NCI-H1105 (cell line): ENCODE results near the gene EWSR1.
"Not testable (repeated sequence)": the region's sequence is repeated elsewhere in the genome, so short reads cannot be mapped to it uniquely, and the experiment has no call there.

Source experiments
- DNase-seq: peaks from one replicate; lab custom pipeline; 2025; lab: John Stamatoyannopoulos, UW

The EWSR1 gene

DNA sequence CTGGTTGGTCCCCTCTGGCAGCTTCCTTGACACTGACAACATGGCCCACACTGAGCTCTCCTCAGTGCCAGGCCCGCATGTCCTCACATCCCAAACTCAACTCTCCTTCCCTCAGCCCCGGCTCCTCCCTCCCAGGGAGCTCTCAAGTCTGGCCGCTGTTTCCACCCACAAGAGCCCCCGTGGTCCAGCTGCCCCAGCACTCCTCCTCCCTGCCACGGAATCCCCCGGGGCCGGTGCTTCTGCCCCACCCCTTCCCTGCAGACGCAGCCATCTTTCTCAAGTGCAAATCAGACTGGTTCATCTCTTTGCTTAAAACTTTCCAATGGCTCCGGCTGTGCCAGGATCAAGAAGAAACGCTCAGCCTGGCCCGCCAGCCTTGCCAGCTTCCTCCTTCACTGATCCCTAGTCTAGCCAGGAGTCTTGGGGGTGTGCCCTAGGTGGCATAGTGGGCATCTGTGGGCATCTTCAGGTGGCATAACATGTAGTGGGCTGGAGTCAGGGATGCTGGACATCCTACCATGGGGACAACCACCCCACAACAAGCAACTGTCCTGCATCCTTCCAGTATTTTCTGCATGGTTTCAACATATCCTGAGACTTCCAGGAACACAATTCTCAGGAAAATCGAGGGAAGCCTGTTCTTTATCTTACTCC is 69.7 kb downstream of the EWSR1 start:
- DNase-seq, result no peak

DNA sequence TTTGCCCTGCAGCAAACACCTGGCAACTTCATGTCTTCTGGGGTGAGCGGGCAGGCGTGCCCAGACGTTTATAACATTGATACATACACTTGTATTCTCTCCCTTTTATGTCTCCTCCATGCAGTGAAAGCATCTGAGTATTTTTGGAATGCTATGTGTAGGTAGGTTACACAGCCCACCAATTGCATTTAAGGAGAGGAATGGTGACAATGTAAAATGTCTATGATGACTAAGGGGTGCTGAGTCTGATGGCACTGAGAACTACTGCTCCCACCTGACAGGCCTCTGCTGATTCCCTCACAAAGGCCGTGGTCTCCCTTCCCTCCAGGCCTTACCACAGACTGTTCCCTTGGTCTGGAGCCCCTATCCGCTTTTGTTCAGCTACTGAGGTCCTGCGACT is 70.3 kb downstream of the EWSR1 start:
- DNase-seq, result no peak

GRCh38 chr22:29339381-29340235 is 71.5 kb downstream of the EWSR1 start:
- no peak for DNase-seq

DNA sequence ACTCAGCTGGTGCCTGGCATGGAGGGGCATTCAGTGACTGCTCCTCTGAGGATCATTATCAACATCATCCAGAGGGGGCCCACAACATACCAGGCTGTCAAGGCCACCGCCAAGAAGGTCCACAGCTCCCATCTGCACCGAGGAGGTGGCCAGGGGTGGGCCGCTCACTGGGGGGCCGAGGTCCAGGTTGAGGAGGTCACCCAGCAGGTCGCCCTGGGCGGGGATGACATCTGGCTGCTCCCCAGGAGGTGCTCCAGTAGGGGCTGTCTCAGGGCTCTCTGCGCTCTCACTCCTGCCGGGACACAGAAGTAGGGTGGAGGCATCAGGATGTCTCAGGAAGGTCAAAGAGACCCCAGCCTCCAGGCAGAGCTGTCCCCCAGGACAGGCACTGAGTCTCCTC is 72.5 kb downstream of the EWSR1 start:
- no peak for DNase-seq

DNA sequence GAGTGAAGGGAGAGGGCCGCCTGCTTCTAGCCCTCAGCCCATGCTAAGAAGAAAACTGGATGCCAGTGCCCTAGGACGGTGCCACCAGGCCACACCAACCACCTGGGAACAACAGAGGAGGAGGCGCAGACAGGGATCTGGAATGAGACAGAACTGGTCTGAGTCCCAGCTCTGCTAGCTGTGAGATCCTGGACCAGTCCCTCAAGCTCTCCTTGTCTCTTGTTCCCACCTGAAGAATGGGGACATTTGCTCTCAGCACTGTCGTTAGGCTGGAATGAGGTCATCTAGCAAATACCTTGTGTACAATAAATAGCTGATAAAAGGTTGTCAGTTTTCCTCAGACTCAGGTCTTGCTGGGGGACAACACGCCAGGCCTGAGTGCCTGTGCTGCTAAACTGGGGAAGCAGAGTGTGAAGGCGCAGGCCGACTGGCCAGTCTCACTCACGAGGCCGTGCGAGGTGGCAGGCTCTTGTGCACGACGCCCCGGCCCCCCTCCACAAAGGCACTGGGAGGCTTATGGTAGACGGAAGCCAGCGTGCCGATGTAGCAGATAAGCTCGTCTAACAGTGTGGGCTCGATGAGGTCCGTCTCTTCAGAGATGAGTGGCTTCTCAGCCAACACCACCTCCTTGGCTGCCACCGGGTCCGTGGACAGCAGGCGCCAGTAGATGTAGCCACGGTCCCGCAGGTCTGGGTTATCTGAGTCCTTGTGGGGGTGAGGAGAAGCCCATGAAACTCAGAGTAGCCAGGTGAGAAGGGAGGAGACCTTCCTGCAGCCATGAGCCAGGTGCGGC is 73.2 kb downstream of the EWSR1 start:
- no peak for DNase-seq

- DNase-seq, result no peak
Observed at GRCh38 chr22:29341849-29342127, 73.7 kb downstream of the EWSR1 start.

DNA sequence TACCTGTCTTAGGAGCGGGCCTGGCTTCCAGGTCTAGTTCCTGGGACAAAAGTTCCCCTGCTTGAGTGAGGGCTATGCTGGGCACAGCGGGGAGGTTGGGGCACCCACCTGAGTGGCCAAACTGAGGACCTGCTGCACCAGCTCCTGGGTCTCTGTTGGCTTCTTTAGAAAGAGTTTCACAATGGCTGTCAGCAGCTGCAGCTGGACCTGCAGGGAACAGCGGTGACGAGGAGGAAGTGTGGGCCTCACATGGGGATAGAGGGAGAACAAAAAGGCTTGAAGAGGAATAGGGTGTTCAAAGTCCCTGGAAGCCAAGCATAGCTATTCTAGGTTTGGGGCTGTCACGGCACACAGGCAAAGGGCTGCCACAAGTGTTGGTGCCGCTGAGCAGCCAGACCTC is 74.1 kb downstream of the EWSR1 start:
- DNase-seq, result no peak

DNA sequence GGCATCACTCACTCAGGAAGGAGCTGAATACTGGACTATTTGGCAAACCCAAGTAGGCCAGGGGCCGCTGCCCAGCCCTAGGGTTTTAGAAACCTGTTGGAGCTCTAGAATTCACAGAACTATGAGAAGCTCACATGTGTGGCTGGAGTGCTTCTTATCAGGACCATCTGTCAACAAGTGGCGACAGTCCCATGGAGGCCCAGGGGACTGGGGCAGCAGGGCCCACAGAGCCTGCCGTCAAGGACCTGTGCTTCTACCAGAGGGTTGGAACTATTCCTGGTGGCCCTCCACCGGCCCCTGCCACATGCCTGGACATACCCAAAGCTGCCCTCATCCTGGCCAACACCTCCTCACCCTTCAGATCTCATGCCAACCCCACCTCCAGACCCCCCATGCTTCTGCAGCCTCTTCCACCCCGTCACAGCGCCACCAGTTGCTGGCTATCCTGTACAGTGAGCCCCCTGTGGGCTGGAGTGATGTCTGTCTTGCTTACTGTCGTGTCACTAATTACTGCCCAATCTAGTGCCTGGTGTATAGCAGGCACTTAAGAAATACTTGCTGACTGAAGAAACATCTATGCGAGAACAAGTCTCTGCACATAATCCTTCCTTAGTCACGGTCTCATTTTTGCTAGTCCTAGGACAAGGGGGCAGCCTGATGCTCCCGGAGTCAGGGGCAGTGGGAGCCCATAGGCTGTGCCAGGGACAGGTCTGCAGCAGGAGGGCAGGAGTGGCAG is 74.7 kb downstream of the EWSR1 start:
- DNase-seq, result no peak

- DNase-seq, result no peak
Observed at GRCh38 chr22:29343313-29343805, 75.3 kb downstream of the EWSR1 start.

GRCh38 chr22:29344137-29344536 is 76.1 kb downstream of the EWSR1 start:
- DNase-seq, result peak; percentile 62

DNA sequence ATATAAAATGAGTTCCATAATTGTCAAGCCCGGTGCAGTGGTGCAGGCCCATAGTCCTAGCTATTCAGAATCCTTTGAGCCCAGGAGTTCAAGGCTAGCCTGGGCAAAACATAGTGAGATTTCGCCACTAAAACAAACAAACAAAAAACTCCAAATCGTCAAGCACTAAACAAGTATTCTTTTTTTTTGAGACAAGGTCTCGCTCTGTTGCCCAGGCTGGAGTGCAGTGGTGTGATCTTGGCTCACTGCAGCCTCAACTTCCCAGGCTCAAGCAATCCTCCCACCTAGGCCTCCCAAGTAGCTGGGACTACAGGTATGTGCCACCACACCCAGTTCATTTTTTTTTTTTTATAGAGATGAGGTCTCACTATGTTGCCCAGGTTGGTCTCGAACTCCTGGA is 76.8 kb downstream of the EWSR1 start:
- not testable (repeated sequence) for DNase-seq

DNA sequence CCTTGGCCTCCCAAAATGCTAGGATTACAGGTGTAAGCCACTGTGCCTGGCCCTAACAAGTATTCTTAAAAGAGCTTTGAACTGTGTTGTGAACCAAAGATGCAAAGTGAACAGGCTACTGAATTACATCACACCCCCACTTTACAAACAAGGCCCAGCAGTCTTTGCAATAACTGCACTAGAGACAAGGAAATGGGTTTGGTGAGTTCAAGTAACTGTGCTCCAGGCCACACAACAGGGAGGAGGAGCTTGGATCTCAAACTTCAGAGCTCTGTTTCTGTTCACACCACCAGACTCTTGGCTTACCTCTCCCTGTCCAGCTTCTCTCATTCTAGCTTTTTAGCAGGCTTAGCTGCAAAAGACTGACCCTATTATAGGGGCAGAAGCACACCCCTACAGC is 77.9 kb downstream of the EWSR1 start:
- DNase-seq, result no peak

GRCh38 chr22:29346659-29347058 is 78.6 kb downstream of the EWSR1 start:
- no peak for DNase-seq

DNA sequence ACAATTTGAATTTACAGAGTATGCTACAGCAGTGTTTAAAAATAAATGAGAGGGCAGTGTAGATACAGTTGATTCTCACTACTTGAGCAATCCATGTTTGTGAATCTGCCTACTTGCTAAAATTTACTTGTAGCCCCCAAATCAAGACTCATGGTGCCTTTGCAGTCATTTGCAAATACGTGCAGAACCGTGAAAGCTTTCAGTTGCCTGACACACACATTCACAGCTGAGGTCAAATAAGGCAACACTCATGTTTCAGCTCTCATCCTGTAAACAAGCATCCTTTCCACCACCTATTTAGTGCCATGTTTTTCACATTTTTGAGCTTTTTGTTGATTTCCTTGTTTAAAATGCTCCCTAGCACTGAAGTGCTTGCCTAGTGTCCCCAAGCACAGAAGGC is 80.0 kb downstream of the EWSR1 start:
- DNase-seq, result no peak

GRCh38 chr22:29348956-29349355 is 80.9 kb downstream of the EWSR1 start:
- no peak for DNase-seq
